HCT116 (cell line): ENCODE results near the gene PCDHGB4. TPM values are rescaled to one million over a fixed set of nuclear protein-coding genes. Genes with fewer than 3 reads are reported as not detected.
"Not testable (repeated sequence)": the region's sequence is repeated elsewhere in the genome, so short reads cannot be mapped to it uniquely, and the experiment has no call there.

Experiments used
- ATAC-seq: fragments of 200-7000 bp; cut with Tn5 transposase; 2 replicates; pipeline ENCODE4 v1.9.1; 2020; ENCODE audit warnings: mild to moderate bottlenecking, moderate library complexity
- BruUV-seq: library from RNA; stranded (reverse); fragments of 400-500 nt; replicated peaks from 2 replicates; lab custom pipeline; 2021; lab: Mats Ljungman, UMichigan
- CTCF ChIA-PET: fragments of 300-600 bp; sonication (Branson Sonifier 250); formaldehyde crosslinking; loops from one replicate; lab custom pipeline; 2021; ENCODE audit warnings: antibody characterized with exemption; lab: Charles Lee
- POLR2A ChIA-PET: fragments of 300-600, 350-600 bp; sonication (Branson Sonifier 250); formaldehyde crosslinking; loops from one replicate; lab custom pipeline; 2021; ENCODE audit warnings: antibody characterized with exemption; lab: Charles Lee
- RAD21 ChIA-PET, 2 experiments: fragments of 300-600 bp; sonication (Branson Sonifier 250); formaldehyde crosslinking; loops; one replicate each; lab custom pipeline; 2023; ENCODE audit warnings: low total read pairs in 2 of 2; ENCODE audit not compliant: uncharacterized antibody in 2 of 2, unreplicated experiment in 2 of 2, low non-redundant PET in 1 of 2; lab: Charles Lee
- DNase-seq: peaks from one replicate; pipeline ENCODE4 v3.0.0-alpha.2; 2010; ENCODE audit warnings: low read depth, low spot score
- H2AFZ ChIP-seq: fragments of 200-600 bp; shearing (Covaris generic), sonication (generic); 2 replicates; pipeline ENCODE4 v1.6.1; 2017; ENCODE audit warnings: low read depth, mixed run types, mixed read lengths, antibody characterized with exemption, low read length; ENCODE audit not compliant: poor library complexity, severe bottlenecking
- H3K27ac ChIP-seq: 2 replicates; pipeline ENCODE4 v1.5.1; 2012; ENCODE audit warnings: low read depth, low read length
- H3K27me3 ChIP-seq: fragments of 200-600 bp; sonication (generic); 2 replicates; pipeline ENCODE4 v1.6.1; 2016; ENCODE audit warnings: mixed run types, low read length, mixed read lengths; ENCODE audit not compliant: insufficient read depth
- H3K36me3 ChIP-seq, 2 experiments: fragments of 200-500 bp in 1 of 2; fragments of 200-600 bp in 1 of 2; sonication (Bioruptor generic) in 1 of 2; sonication (generic) in 1 of 2; 2 replicates each; pipeline versions ENCODE4 v1.5.1 to v1.6.1; 2014 to 2016; ENCODE audit warnings: low read length in 2 of 2, inconsistent platforms in 1 of 2, mixed read lengths in 1 of 2, mixed run types in 1 of 2; ENCODE audit not compliant: insufficient read depth in 2 of 2, control insufficient read depth in 1 of 2
- H3K4me1 ChIP-seq, 2 experiments: fragments of 200-600 bp in 1 of 2; sonication (generic) in 1 of 2; 2 replicates each; pipeline versions ENCODE4 v1.5.1 to v1.6.1; 2012 to 2017; ENCODE audit warnings: low read length in 2 of 2, inconsistent platforms in 1 of 2, mild to moderate bottlenecking in 1 of 2, mixed read lengths in 1 of 2, mixed run types in 1 of 2, moderate library complexity in 1 of 2; ENCODE audit not compliant: insufficient read depth in 2 of 2, control insufficient read depth in 1 of 2
- H3K4me2 ChIP-seq: fragments of 200-600 bp; sonication (generic); 2 replicates; pipeline ENCODE4 v1.6.1; 2017; ENCODE audit warnings: mixed run types, low read length, mixed read lengths
- H3K4me3 ChIP-seq, 2 experiments: fragments of 200-600 bp in 1 of 2; sonication (generic) in 1 of 2; replicated peaks in 1 of 2; 2 replicates each; pipeline ENCODE4 v1.5.1; 2011 to 2016; ENCODE audit warnings: low read length in 2 of 2, control low read depth in 1 of 2, low read depth in 1 of 2, mild to moderate bottlenecking in 1 of 2, mixed read lengths in 1 of 2, mixed run types in 1 of 2
- H3K79me2 ChIP-seq: fragments of 200-600 bp; sonication (generic); 2 replicates; pipeline ENCODE4 v1.6.1; 2017; ENCODE audit warnings: mild to moderate bottlenecking, mixed run types, low read length, moderate library complexity, mixed read lengths; ENCODE audit not compliant: insufficient read depth
- H3K9ac ChIP-seq: fragments of 200-600 bp; sonication (generic); 2 replicates; pipeline ENCODE4 v1.6.1; 2016; ENCODE audit warnings: low read length, mixed read lengths
- H3K9me2 ChIP-seq: fragments of 200-600 bp; sonication (generic), shearing (Covaris generic); 2 replicates; pipeline ENCODE4 v1.6.1; 2017; ENCODE audit warnings: mixed run types, mild to moderate bottlenecking, moderate library complexity; ENCODE audit not compliant: insufficient read depth
- H3K9me3 ChIP-seq, 2 experiments: fragments of 200-500 bp in 1 of 2; fragments of 200-600 bp in 1 of 2; sonication (Bioruptor generic) in 1 of 2; sonication (generic) in 1 of 2; 2 replicates each; pipeline ENCODE4 v1.6.1; 2014 to 2017; ENCODE audit warnings: low read length in 2 of 2, mixed read lengths in 2 of 2, inconsistent platforms in 1 of 2, low read depth in 1 of 2, mild to moderate bottlenecking in 1 of 2, mixed run types in 1 of 2, moderate library complexity in 1 of 2; ENCODE audit not compliant: control insufficient read depth in 1 of 2, insufficient read depth in 1 of 2
- H4K20me1 ChIP-seq: fragments of 200-600 bp; sonication (generic), shearing (Covaris generic); 2 replicates; pipeline ENCODE4 v1.6.1; 2017; ENCODE audit warnings: mixed run types, mild to moderate bottlenecking, moderate library complexity; ENCODE audit not compliant: insufficient read depth
- CBX3 ChIP-seq: IDR thresholded peaks from 2 replicates; pipeline ENCODE4 v1.6.1; 2012; ENCODE audit warnings: low read depth
- CTCF ChIP-seq, 3 experiments: fragments of 200-600 bp in 1 of 3; sonication (generic) in 1 of 3; IDR thresholded peaks in 2 of 3; conservative IDR thresholded peaks in 1 of 3; 2 replicates each; pipeline ENCODE4 v1.5.1; 2012 to 2017; ENCODE audit warnings: low read depth in 2 of 3, low read length in 2 of 3, antibody characterized with exemption in 1 of 3, borderline replicate concordance in 1 of 3, control low read depth in 1 of 3, mild to moderate bottlenecking in 1 of 3, mixed read lengths in 1 of 3, mixed run types in 1 of 3, moderate library complexity in 1 of 3; ENCODE audit not compliant: insufficient read depth in 1 of 3
- EGR1 ChIP-seq: IDR thresholded peaks from 2 replicates; pipeline ENCODE4 v1.6.1; 2012; ENCODE audit warnings: low read depth
- ELF1 ChIP-seq: IDR thresholded peaks from 2 replicates; pipeline ENCODE4 v1.6.1; 2012; ENCODE audit warnings: low read depth, borderline replicate concordance
- EZH2 ChIP-seq: fragments of 200-600 bp; sonication (generic); IDR thresholded peaks from 2 replicates; pipeline ENCODE4 v1.6.1; 2017; ENCODE audit warnings: antibody characterized with exemption, mixed run types
- EZH2phosphoT487 ChIP-seq: fragments of 200-600 bp; IDR thresholded peaks from 2 replicates; pipeline ENCODE4 v1.6.1; 2018; ENCODE audit warnings: antibody characterized with exemption, borderline replicate concordance
- MAX ChIP-seq: IDR thresholded peaks from 2 replicates; pipeline ENCODE4 v1.6.1; 2012
- POLR2AphosphoS5 ChIP-seq: IDR thresholded peaks from 2 replicates; pipeline ENCODE4 v1.6.1; 2011; ENCODE audit warnings: mild to moderate bottlenecking, low read depth, low read length, moderate library complexity
- RAD21 ChIP-seq: IDR thresholded peaks from 2 replicates; pipeline ENCODE4 v1.6.1; 2012; ENCODE audit warnings: low read depth, mild to moderate bottlenecking
- SIN3A ChIP-seq: IDR thresholded peaks from 2 replicates; pipeline ENCODE4 v1.6.1; 2012; ENCODE audit warnings: low read depth
- SRF ChIP-seq: IDR thresholded peaks from 2 replicates; pipeline ENCODE4 v1.6.1; 2012; ENCODE audit warnings: low read depth
- ZFX ChIP-seq: fragments of 450-650 bp; IDR thresholded peaks from 2 replicates; pipeline ENCODE4 v1.6.1; 2017
- intact Hi-C: fragments of 100-400 bp; cut with micrococcal nuclease; formaldehyde crosslinking; loops from 2 replicates; pipeline ENCODE4 v1.10.0; 2022
- total RNA-seq: library from RNA; stranded (reverse); gene quantifications from one replicate; pipeline ENCODE4 v1.2.1, GENCODE V29; 2021; ENCODE audit not compliant: unreplicated experiment

The PCDHGB4 gene
- total RNA-seq, 1 experiment from 2014 or later, result not detected

GRCh38 chr5:141431286-141431685 is 43.8 kb downstream of the PCDHGB4 start:
- TF ChIP-seq ZFX (no peak), CTCF (IDR thresholded peaks at IDR 0.05 in 2 of 3, conservative IDR thresholded peaks at IDR 0.05 in 1 of 3; ENCODE audit: borderline replicate concordance in 1 of 3, insufficient read depth in 1 of 3, low read depth in 2 of 3, low read length in 2 of 3) (no peak), ELF1 (no peak), RAD21 (no peak), SIN3A (no peak), EZH2phosphoT487 (no peak), CBX3 (no peak), MAX (no peak), EZH2 (no peak), EGR1 (no peak), POLR2AphosphoS5 (no peak), SRF (no peak)
- H3K79me2 ChIP-seq, result no peaks in the 10 kb centered on the region
- H4K20me1 ChIP-seq, result no peaks in the 10 kb centered on the region
- ATAC-seq, result no peak
- RAD21 ChIA-PET, result no interaction called here
- no peaks in the 10 kb centered on the region for H3K27me3 ChIP-seq
- no peak overlapping the region for H3K27ac ChIP-seq
- no peak overlapping the region for H3K4me2 ChIP-seq
- H3K4me1 ChIP-seq, result no peaks in the 10 kb centered on the region
- BruUV-seq, result no TSS peak
- no peaks in the 10 kb centered on the region for H3K36me3 ChIP-seq
- POLR2A ChIA-PET, result no interaction called here
- CTCF ChIA-PET, result interaction anchor here (1.5 kb wide), 1 partner anchor 19 kb away, joined by 4 read pairs; the partner anchor contains the start of gene PCDHGA10
- no peak overlapping the region for H3K9ac ChIP-seq
- H2AFZ ChIP-seq, result no peak overlapping the region
- no peak for DNase-seq
- H3K4me3 ChIP-seq, result no peak overlapping the region
- intact Hi-C loops, result no loop called here
- peaks cover 0 to 8% of the 10 kb centered on the region in 2 experiments; a peak in 2 of 4 replicates for H3K9me3 ChIP-seq
- H3K9me2 ChIP-seq, result no peaks in the 10 kb centered on the region

GRCh38 chr5:141432308-141432707 is 44.8 kb downstream of the PCDHGB4 start:
- H3K9me2 ChIP-seq, H3K36me3 ChIP-seq, RAD21 ChIA-PET, ATAC-seq, intact Hi-C loops, H2AFZ ChIP-seq, H3K4me2 ChIP-seq, BruUV-seq, H3K4me3 ChIP-seq, H3K9ac ChIP-seq, POLR2A ChIA-PET, H3K27ac ChIP-seq, H3K79me2 ChIP-seq, H3K27me3 ChIP-seq, DNase-seq, H3K4me1 ChIP-seq, H4K20me1 ChIP-seq, H3K9me3 ChIP-seq, CTCF ChIA-PET: not testable (repeated sequence)

GRCh38 chr5:141432726-141433125 is 45.2 kb downstream of the PCDHGB4 start:
- RAD21 ChIA-PET, H3K79me2 ChIP-seq, H4K20me1 ChIP-seq, DNase-seq, CTCF ChIA-PET, H3K27ac ChIP-seq, H3K4me1 ChIP-seq, H3K9ac ChIP-seq, H2AFZ ChIP-seq, ATAC-seq, H3K9me3 ChIP-seq, H3K4me3 ChIP-seq, H3K4me2 ChIP-seq, BruUV-seq, intact Hi-C loops, H3K36me3 ChIP-seq, H3K27me3 ChIP-seq, H3K9me2 ChIP-seq, POLR2A ChIA-PET: not testable (repeated sequence)
